Spleen (tissue), 11 donors: Measurements from ENCODE around the gene ACY1. TPM values are rescaled to one million over a fixed set of nuclear protein-coding genes. Genes with fewer than 3 reads are reported as not detected.
A peak's percentile ranks its signal among the peaks of the same experiment; 100 is the strongest.

Experiments
- DNase-seq: peaks from one replicate; pipeline ENCODE4 v3.0.0-alpha.2; 2020
- H3K27ac ChIP-seq, 8 donors: fragments of 200-600 bp; sonication (generic) in 7 of 8; 1 replicate in 4 of 8; 2 replicates in 4 of 8; pipeline versions ENCODE4 v1.5.0 to v1.8.0; 2016 to 2021; ENCODE audit warnings: inconsistent platforms in 4 of 8, mild to moderate bottlenecking in 4 of 8, moderate library complexity in 1 of 8
- H3K27me3 ChIP-seq, 7 donors: fragments of 200-600 bp; sonication (generic) in 6 of 7; replicated peaks in 1 of 7; 1 replicate in 4 of 7; 2 replicates in 3 of 7; pipeline versions ENCODE4 v1.5.0 to v1.8.0; 2016 to 2021; ENCODE audit warnings: inconsistent platforms in 3 of 7, mild to moderate bottlenecking in 1 of 7
- H3K36me3 ChIP-seq, 6 donors: fragments of 200-600 bp; sonication (generic) in 5 of 6; 1 replicate in 4 of 6; 2 replicates in 2 of 6; pipeline versions ENCODE4 v1.5.0 to v1.8.0; 2016 to 2021; ENCODE audit warnings: inconsistent platforms in 2 of 6
- H3K4me1 ChIP-seq, 6 donors: fragments of 200-600 bp; sonication (generic) in 5 of 6; 1 replicate in 3 of 6; 2 replicates in 3 of 6; pipeline versions ENCODE4 v1.5.0 to v1.8.0; 2016 to 2021; ENCODE audit warnings: inconsistent platforms in 3 of 6
- H3K4me3 ChIP-seq, 8 donors: fragments of 200-600 bp; sonication (generic) in 7 of 8; 1 replicate in 4 of 8; 2 replicates in 4 of 8; pipeline versions ENCODE4 v1.5.0 to v1.8.0; 2016 to 2021; ENCODE audit warnings: inconsistent platforms in 4 of 8, mild to moderate bottlenecking in 4 of 8, moderate library complexity in 2 of 8
- H3K9me3 ChIP-seq, 8 donors: fragments of 200-600 bp; sonication (generic) in 7 of 8; 1 replicate in 4 of 8; 2 replicates in 4 of 8; pipeline versions ENCODE4 v1.5.0 to v1.8.0; 2016 to 2021; ENCODE audit warnings: inconsistent platforms in 4 of 8
- POLR2A ChIP-seq, 3 donors: fragments of 450-650 bp; IDR thresholded peaks; one replicate each; pipeline ENCODE4 v1.5.1; 2017; ENCODE audit warnings: antibody characterized with exemption in 3 of 3, mild to moderate bottlenecking in 1 of 3
- POLR2AphosphoS5 ChIP-seq, 3 donors: sonication (generic); formaldehyde crosslinking; IDR thresholded peaks; one replicate each; pipeline ENCODE4 v1.5.1; 2017; ENCODE audit warnings: antibody characterized with exemption in 3 of 3
- WGBS, 5 donors: extraction: QIAGEN DNeasy Blood & Tissue Kit in 3 of 5; methylation state at CpG; one replicate each; pipeline versions ENCODE4 v1.1.5 to v1.1.7; 2013 to 2018; 5-methylcytosine and 5-hydroxymethylcytosine counted together
- intact Hi-C: fragments of 100-400 bp; cut with DNase I; formaldehyde crosslinking; loops from one replicate; pipeline ENCODE4 v1.15.0; 2023; ENCODE audit warnings: low total_unique reads
- polyA plus RNA-seq, 3 donors: library from polyadenylated mRNA; stranded (reverse); fragments of 200-250 nt; gene quantifications; one replicate each; pipeline ENCODE4 v1.2.1, GENCODE V29; 2013
- total RNA-seq, 7 donors: library from RNA; depleted of rRNA in 3 of 7; stranded (reverse); fragments of >200 nt in 3 of 7; fragmentation: NEBNext Ultra II Directional in 4 of 7; extraction: Animal tissue kit (Norgen Biotek cat#: 25700) in 4 of 7; gene quantifications; one replicate each; pipeline versions ENCODE4 v1.1.0 to v1.2.1, GENCODE V29; 2016 to 2021
- TF ChIP-seq, protein P1 (sequence below), 11 experiments: fragments of 200-600 bp in 7 of 11; fragments of 450-650 bp in 4 of 11; sonication (generic) in 4 of 11; IDR thresholded peaks in 8 of 11; conservative IDR thresholded peaks in 3 of 11; 1 replicate in 7 of 11; 2 replicates in 4 of 11; pipeline versions ENCODE4 v1.4.0 to v1.8.0; 2016 to 2021; ENCODE audit warnings: antibody characterized with exemption in 11 of 11, inconsistent platforms in 4 of 11, mild to moderate bottlenecking in 1 of 11
- donor health status: healthy with polysubstance abuse.
- donor health status: DM: no; HTN: no; CAD: no; lungs with moderate emphysema.
- donor health status: DM: no; HTN: no; CAD: no.
- donor health status: Bipolar disorder and iron deficiency.
- donor health status: healthy.
- donor health status: DM: no; HTN: no; CAD: no.
- donor health status: DM: yes; HTN: yes; CAD: no.

ACY1 gene
- total and polyA plus RNA-seq, 10 donors, result 16.7 to 31.1 (median 28.2) TPM

GRCh38 chr3:51963951-51964451, 19.3 kb upstream of the ACY1 start:
- H3K4me3 ChIP-seq, result no peak overlapping the region
- peaks cover 0 to 62% (median 35%) of the 10 kb centered on the region in 6 donors for H3K4me1 ChIP-seq
- H3K27ac ChIP-seq, result no peak overlapping the region
- H3K9me3 ChIP-seq, result no peaks in the 10 kb centered on the region
- no peak for TF ChIP-seq POLR2AphosphoS5 (IDR thresholded peaks at IDR 0.05)
- DNase-seq, result no peak
- H3K36me3 ChIP-seq, result peaks cover 0 to 20% (median 0%) of the 10 kb centered on the region in 6 donors
- WGBS, 5 donors, result 62 to 86% (median 81%) methylated on average over 9 to 12 of the region's 12 CpGs
- intact Hi-C loops, result no loop called here
- peaks cover 0 to 18% (median 0%) of the 10 kb centered on the region in 7 donors for H3K27me3 ChIP-seq

GRCh38 chr3:51964521-51964920, 18.8 kb upstream of the ACY1 start:
- DNase-seq, result no peak
- no peak overlapping the region for H3K4me3 ChIP-seq
- intact Hi-C loops, result no loop called here
- peaks cover 0 to 68% (median 35%) of the 10 kb centered on the region in 6 donors for H3K4me1 ChIP-seq
- peaks cover 0 to 15% (median 0%) of the 10 kb centered on the region in 6 donors for H3K36me3 ChIP-seq
- 77 to 97% (median 87%) methylated on average over 3 to 4 of the region's 4 CpGs for WGBS, 5 donors
- TF ChIP-seq POLR2AphosphoS5 (IDR thresholded peaks at IDR 0.05) (no peak), POLR2A (IDR thresholded peaks at IDR 0.05) (no peak)
- TF ChIP-seq, protein P1, sequence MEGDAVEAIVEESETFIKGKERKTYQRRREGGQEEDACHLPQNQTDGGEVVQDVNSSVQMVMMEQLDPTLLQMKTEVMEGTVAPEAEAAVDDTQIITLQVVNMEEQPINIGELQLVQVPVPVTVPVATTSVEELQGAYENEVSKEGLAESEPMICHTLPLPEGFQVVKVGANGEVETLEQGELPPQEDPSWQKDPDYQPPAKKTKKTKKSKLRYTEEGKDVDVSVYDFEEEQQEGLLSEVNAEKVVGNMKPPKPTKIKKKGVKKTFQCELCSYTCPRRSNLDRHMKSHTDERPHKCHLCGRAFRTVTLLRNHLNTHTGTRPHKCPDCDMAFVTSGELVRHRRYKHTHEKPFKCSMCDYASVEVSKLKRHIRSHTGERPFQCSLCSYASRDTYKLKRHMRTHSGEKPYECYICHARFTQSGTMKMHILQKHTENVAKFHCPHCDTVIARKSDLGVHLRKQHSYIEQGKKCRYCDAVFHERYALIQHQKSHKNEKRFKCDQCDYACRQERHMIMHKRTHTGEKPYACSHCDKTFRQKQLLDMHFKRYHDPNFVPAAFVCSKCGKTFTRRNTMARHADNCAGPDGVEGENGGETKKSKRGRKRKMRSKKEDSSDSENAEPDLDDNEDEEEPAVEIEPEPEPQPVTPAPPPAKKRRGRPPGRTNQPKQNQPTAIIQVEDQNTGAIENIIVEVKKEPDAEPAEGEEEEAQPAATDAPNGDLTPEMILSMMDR (IDR thresholded peaks at IDR 0.05 in 8 of 11, conservative IDR thresholded peaks at IDR 0.05 in 3 of 11), result no peak
- no peak overlapping the region for H3K27ac ChIP-seq
- H3K27me3 ChIP-seq, result peaks cover 0 to 18% (median 0%) of the 10 kb centered on the region in 7 donors
- no peaks in the 10 kb centered on the region for H3K9me3 ChIP-seq

- no peak for DNase-seq
- Histone ChIP-seq H3K9me3 (no peaks in the 10 kb centered on the region), H3K4me3 (peak overlapping the region in 1 of 8 donors; percentile 86), H3K36me3 (peaks cover 0 to 5% (median 0%) of the 10 kb centered on the region in 6 donors), H3K4me1 (peaks cover 0 to 77% (median 35%) of the 10 kb centered on the region in 6 donors), H3K27ac (no peak overlapping the region), H3K27me3 (peaks cover 0 to 18% (median 0%) of the 10 kb centered on the region in 7 donors)
- intact Hi-C loops, result no loop called here
- TF ChIP-seq, protein P1 (IDR thresholded peaks at IDR 0.05 in 8 of 11, conservative IDR thresholded peaks at IDR 0.05 in 3 of 11), result no peak
- TF ChIP-seq POLR2A (IDR thresholded peaks at IDR 0.05) (no peak), POLR2AphosphoS5 (IDR thresholded peaks at IDR 0.05) (no peak)
- 72 to 100% (median 80%) methylated on average over 2 of the region's 2 CpGs for WGBS, 5 donors
These were observed 17.3 kb upstream of the ACY1 start for GRCh38 chr3:51966016-51966415.

DNA sequence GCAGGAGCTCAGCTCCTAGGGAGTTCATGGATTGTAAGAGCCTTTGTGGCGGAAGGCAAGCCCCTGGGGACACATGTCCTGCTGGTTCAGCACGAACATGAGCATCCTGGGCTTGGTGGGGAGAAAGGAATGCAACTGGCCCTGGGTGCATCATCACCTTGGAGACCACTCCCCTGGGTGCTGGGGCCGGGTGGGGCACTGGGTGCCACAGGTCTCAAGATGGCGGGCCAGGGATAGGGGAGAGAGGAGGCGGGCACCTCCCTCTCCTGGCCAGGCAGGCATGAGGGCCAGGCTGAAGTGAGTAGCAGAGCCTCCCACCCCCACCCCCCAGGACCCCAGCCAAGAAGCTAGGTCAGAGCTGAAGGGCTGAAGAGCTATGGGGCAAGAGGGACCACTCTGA, 16.8 kb upstream of the ACY1 start:
- H3K27me3 ChIP-seq, result peaks cover 0 to 18% (median 0%) of the 10 kb centered on the region in 7 donors
- H3K4me3 ChIP-seq, result peak overlapping the region in 5 of 8 donors; percentile 54 to 86 (median 62)
- peaks cover 0 to 77% (median 35%) of the 10 kb centered on the region in 6 donors for H3K4me1 ChIP-seq
- peak overlapping the region in 3 of 8 donors; percentile 86 to 90 (median 89) for H3K27ac ChIP-seq
- DNase-seq, result no peak
- peaks cover 0 to 8% (median 0%) of the 10 kb centered on the region in 6 donors for H3K36me3 ChIP-seq
- intact Hi-C loops, result no loop called here
- TF ChIP-seq POLR2A (IDR thresholded peaks at IDR 0.05) (no peak), POLR2AphosphoS5 (IDR thresholded peaks at IDR 0.05) (no peak)
- TF ChIP-seq, protein P1 (IDR thresholded peaks at IDR 0.05 in 8 of 11, conservative IDR thresholded peaks at IDR 0.05 in 3 of 11), result no peak
- no peaks in the 10 kb centered on the region for H3K9me3 ChIP-seq
- WGBS, 5 donors, result 79 to 90% (median 84%) methylated on average over 3 to 5 of the region's 5 CpGs
